ENCODE results near the gene LTBR.
"Not testable (repeated sequence)": the region's sequence is repeated elsewhere in the genome, so short reads cannot be mapped to it uniquely, and the experiment has no call there.

Gene LTBR

GRCh38 chr12:6383572-6384498 is at the start of gene LTBR:
TSS of gene LTBR (plus strand) at chr12:6384162. CDS start at chr12:6384359, 197 bp downstream.
- no peak for DNase-seq (ENCODE audit: low read depth in 2 of 2)

GRCh38 chr12:6334359-6334758 is 49.6 kb upstream of the LTBR start:
- DNase-seq (ENCODE audit: low read depth in 2 of 2): no peak

- no peak for DNase-seq (ENCODE audit: low read depth in 2 of 2)
Measured at GRCh38 chr12:6334940-6335450, 49.0 kb upstream of the LTBR start.

GRCh38 chr12:6335451-6336078 is 48.4 kb upstream of the LTBR start:
- DNase-seq (ENCODE audit: low read depth in 2 of 2): peak; percentile 78 to 82

GRCh38 chr12:6336079-6336888 is 47.7 kb upstream of the LTBR start:
- peak in 1 of 2 donors; percentile 64 for DNase-seq (ENCODE audit: low read depth in 2 of 2)

- no peak for DNase-seq (ENCODE audit: low read depth in 2 of 2)
Measured at GRCh38 chr12:6336889-6337853, 46.8 kb upstream of the LTBR start.

GRCh38 chr12:6337958-6338433 is 46.0 kb upstream of the LTBR start:
- DNase-seq (ENCODE audit: low read depth in 2 of 2): no peak

GRCh38 chr12:6338536-6338935 is 45.4 kb upstream of the LTBR start:
- not testable (repeated sequence) for DNase-seq (ENCODE audit: low read depth in 2 of 2)

GRCh38 chr12:6338955-6339354 is 45.0 kb upstream of the LTBR start:
- DNase-seq (ENCODE audit: low read depth in 2 of 2): no peak

GRCh38 chr12:6340032-6340638 is 43.8 kb upstream of the LTBR start:
- DNase-seq (ENCODE audit: low read depth in 2 of 2): no peak

- no peak for DNase-seq (ENCODE audit: low read depth in 2 of 2)
Measured at GRCh38 chr12:6340745-6341416, 43.1 kb upstream of the LTBR start.

GRCh38 chr12:6341417-6342139 is 42.4 kb upstream of the LTBR start, which contains the start of gene TNFRSF1A:
TSS of gene TNFRSF1A (minus strand) at chr12:6342076. CDS start at chr12:6341814, 262 bp downstream.
- DNase-seq (ENCODE audit: low read depth in 2 of 2): no peak

GRCh38 chr12:6342140-6342889 is 41.6 kb upstream of the LTBR start:
- DNase-seq (ENCODE audit: low read depth in 2 of 2): no peak

GRCh38 chr12:6343518-6343917 is 40.4 kb upstream of the LTBR start:
- no peak for DNase-seq (ENCODE audit: low read depth in 2 of 2)

GRCh38 chr12:6344101-6344660 is 39.8 kb upstream of the LTBR start:
- not testable (repeated sequence) for DNase-seq (ENCODE audit: low read depth in 2 of 2)

- DNase-seq (ENCODE audit: low read depth in 2 of 2): no peak
Measured at GRCh38 chr12:6345319-6346091, 38.5 kb upstream of the LTBR start.

Data from stimulated activated CD4-positive, alpha-beta T cell treated with anti-CD3 and anti-CD28 coated beads, Interleukin-4, amount 100 ng/mL, for 48 hours (primary cell).